ENCODE measurements around the gene PNPLA8.

GRCh38 chr7:108498481-108498880 is 27.5 kb downstream of the PNPLA8 start:
- TF ChIP-seq CTCF (conservative IDR thresholded peaks at IDR 0.05) (no peak), EZH2 (IDR thresholded peaks at IDR 0.05; ENCODE audit: low read depth) (no peak)
